Transverse colon (tissue), 4 donors: ENCODE results near the gene PAK1. TPM values are rescaled to one million over a fixed set of nuclear protein-coding genes. Genes with fewer than 3 reads are reported as not detected.

Experiments used
- DNase-seq: peaks from one replicate; pipeline ENCODE4 v3.0.0-alpha.2; 2019
- H3K27ac ChIP-seq, 4 donors: fragments of 200-600 bp; sonication (generic); 2 replicates each; pipeline ENCODE4 v1.5.1; 2016 to 2018; ENCODE audit warnings: inconsistent platforms in 4 of 4
- H3K27me3 ChIP-seq: fragments of 200-600 bp; sonication (generic); 2 replicates; pipeline ENCODE4 v1.5.1; 2017; ENCODE audit warnings: inconsistent platforms
- H3K36me3 ChIP-seq, 4 donors: fragments of 200-600 bp; sonication (generic); 2 replicates each; pipeline ENCODE4 v1.5.1; 2017 to 2019; ENCODE audit warnings: inconsistent platforms in 4 of 4
- H3K4me1 ChIP-seq, 4 donors: fragments of 200-600 bp; sonication (generic); 2 replicates each; pipeline ENCODE4 v1.5.1; 2017 to 2020; ENCODE audit warnings: inconsistent platforms in 4 of 4
- H3K4me3 ChIP-seq, 4 donors: fragments of 200-600 bp; sonication (generic); 1 replicate in 1 of 4; 2 replicates in 3 of 4; pipeline versions ENCODE4 v1.5.1 to v1.6.1; 2017 to 2019; ENCODE audit warnings: inconsistent platforms in 4 of 4
- H3K9me3 ChIP-seq, 2 donors: fragments of 200-600 bp; sonication (generic); 2 replicates each; pipeline ENCODE4 v1.5.1; 2017 to 2019; ENCODE audit warnings: inconsistent platforms in 2 of 2
- CTCF ChIP-seq, 5 experiments: fragments of 200-600 bp in 3 of 5; fragments of 450-650 bp in 2 of 5; sonication (generic) in 3 of 5; IDR thresholded peaks; 1 replicate in 2 of 5; 2 replicates in 3 of 5; pipeline ENCODE4 v1.5.1; 2016 to 2017; ENCODE audit warnings: antibody characterized with exemption in 5 of 5, inconsistent platforms in 3 of 5, mild to moderate bottlenecking in 2 of 5, moderate library complexity in 1 of 5
- EP300 ChIP-seq: sonication (generic); formaldehyde crosslinking; IDR thresholded peaks from one replicate; pipeline ENCODE4 v1.6.1; 2017; ENCODE audit warnings: antibody characterized with exemption, low read depth
- POLR2A ChIP-seq: fragments of 450-650 bp; IDR thresholded peaks from one replicate; pipeline ENCODE4 v1.6.1; 2016; ENCODE audit warnings: antibody characterized with exemption, mild to moderate bottlenecking, moderate library complexity
- POLR2AphosphoS5 ChIP-seq, 3 donors: sonication (generic); formaldehyde crosslinking; IDR thresholded peaks; one replicate each; pipeline ENCODE4 v1.6.1; 2016; ENCODE audit warnings: antibody characterized with exemption in 3 of 3
- WGBS, 2 donors: methylation state at CpG; one replicate each; pipeline ENCODE4 v1.1.5; 2018; ENCODE audit warnings: low coverage in 1 of 2; 5-methylcytosine and 5-hydroxymethylcytosine counted together
- in situ Hi-C, 4 donors: fragments of 200-750 bp; cut with MboI; loops; one replicate each; pipeline versions ENCODE4 v1.15.0 to v1.15.1; 2017; ENCODE audit warnings: low sequenced_read_pairs in 3 of 4, low pct_ligation_motif_present in 1 of 4, low pct_unique_long_range_greater_than_20kb in 1 of 4
- intact Hi-C: fragments of 100-400 bp; cut with DNase I; formaldehyde crosslinking; loops from one replicate; pipeline ENCODE4 v1.15.1; 2023; ENCODE audit warnings: low total_unique reads
- total RNA-seq, 4 donors: library from RNA; depleted of rRNA; stranded (reverse); fragments of >200 nt; gene quantifications; one replicate each; pipeline ENCODE4 v1.1.0, GENCODE V29; 2016

PAK1 gene
- total RNA-seq, 4 donors from 2014 or later: 104 to 222 (median 128) TPM

DNA sequence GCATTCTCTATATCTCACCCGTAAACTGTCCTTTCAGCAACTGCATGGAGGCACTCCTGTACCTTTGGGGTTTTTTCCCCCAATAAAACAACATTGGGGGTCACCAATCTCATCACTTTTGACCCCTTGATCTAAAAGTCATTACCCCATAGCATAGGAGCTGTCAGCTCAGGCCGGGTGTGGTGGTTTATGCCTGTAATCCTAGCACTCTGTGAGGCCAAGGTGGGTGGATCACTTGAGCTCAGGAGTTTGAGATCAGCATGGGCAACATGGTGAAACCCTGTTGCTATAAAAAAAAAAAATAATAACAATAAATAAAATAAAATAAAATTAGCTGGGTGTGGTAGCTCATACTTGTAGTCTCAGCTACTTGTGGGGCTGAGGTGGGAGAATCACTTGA lies 155.3 kb downstream of the PAK1 start:
- Histone ChIP-seq H3K27me3 (no peaks in the 10 kb centered on the region), H3K36me3 (peaks cover 0 to 24% (median 0%) of the 10 kb centered on the region in 4 donors), H3K9me3 (no peaks in the 10 kb centered on the region), H3K4me1 (no peaks in the 10 kb centered on the region), H3K4me3 (no peak overlapping the region), H3K27ac (no peak overlapping the region)
- intact Hi-C loops: no loop called here
- TF ChIP-seq POLR2AphosphoS5 (IDR thresholded peaks at IDR 0.05): no peak
- TF ChIP-seq EP300: no peak
- no peak for TF ChIP-seq CTCF (IDR thresholded peaks at IDR 0.05)
- TF ChIP-seq POLR2A: no peak
- no peak for DNase-seq
- WGBS, 2 donors: 64 to 70% methylated on average over 2 of the region's 2 CpGs
- in situ Hi-C loops: no loop called here

DNA sequence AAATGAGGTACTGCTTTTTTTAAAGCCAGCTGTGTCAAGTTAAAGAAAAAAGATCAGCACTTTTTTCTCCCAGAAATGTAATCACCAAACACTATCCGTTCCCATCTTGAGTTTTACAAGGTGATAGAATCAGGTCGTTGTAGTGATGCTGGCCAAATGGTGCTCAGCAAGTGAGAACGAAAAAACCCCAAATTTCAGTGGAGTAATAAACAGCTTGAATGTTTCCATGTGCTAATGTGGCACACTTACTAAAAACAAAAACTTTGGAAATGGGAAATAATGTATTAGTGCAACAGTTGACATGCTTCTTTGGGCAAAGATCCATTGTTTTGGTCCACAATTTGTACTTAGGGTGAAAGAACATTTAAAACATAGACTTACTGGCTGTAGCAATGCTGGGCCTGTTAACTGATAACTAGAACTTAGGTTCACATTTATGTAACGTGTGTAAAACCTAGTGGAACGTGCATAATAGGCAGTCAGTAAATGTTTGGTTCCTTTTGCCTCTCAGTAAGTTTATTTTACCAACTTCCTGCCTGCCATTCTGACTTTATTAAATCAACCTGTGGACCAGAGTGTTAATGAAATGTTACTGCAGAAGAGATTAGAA lies 157.1 kb downstream of the PAK1 start:
- no peaks in the 10 kb centered on the region for H3K9me3 ChIP-seq
- no peaks in the 10 kb centered on the region for H3K4me1 ChIP-seq
- WGBS, 2 donors: 33 to 44% methylated on average over 5 of the region's 5 CpGs
- no peak for TF ChIP-seq EP300
- no peak for TF ChIP-seq POLR2A
- no peak for TF ChIP-seq POLR2AphosphoS5 (IDR thresholded peaks at IDR 0.05)
- intact Hi-C loops (no loop called here), in situ Hi-C loops (no loop called here)
- H3K27ac ChIP-seq: no peak overlapping the region
- no peaks in the 10 kb centered on the region for H3K27me3 ChIP-seq
- no peak overlapping the region for H3K4me3 ChIP-seq
- DNase-seq: no peak
- peaks cover 0 to 11% (median 0%) of the 10 kb centered on the region in 4 donors for H3K36me3 ChIP-seq

DNA sequence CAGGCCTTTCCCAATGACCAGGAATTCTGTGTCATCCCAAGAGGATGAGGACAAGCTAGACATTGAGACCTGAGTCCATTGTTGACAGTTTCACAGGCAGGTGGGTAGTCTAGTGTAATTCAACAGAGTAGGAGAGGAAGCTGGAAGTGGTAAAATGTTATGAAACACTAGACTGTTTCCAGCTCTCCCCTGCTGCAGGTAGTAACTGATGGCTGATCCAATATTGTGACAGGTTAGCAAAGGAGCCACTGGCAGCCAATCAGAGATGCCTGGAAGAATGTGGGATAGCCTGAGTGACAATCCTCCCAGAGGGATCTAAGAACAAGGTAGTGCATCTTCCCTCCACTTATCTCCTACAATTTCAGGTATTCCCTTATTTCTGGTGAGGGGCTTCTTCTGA lies 161.8 kb downstream of the PAK1 start:
- no peaks in the 10 kb centered on the region for H3K27me3 ChIP-seq
- H3K4me3 ChIP-seq: no peak overlapping the region
- in situ Hi-C loops (no loop called here), intact Hi-C loops (no loop called here)
- H3K9me3 ChIP-seq: no peaks in the 10 kb centered on the region
- no peaks in the 10 kb centered on the region for H3K36me3 ChIP-seq
- no peak for TF ChIP-seq EP300
- TF ChIP-seq POLR2A: no peak
- TF ChIP-seq CTCF (IDR thresholded peaks at IDR 0.05): no peak
- no peak for TF ChIP-seq POLR2AphosphoS5 (IDR thresholded peaks at IDR 0.05)
- H3K4me1 ChIP-seq: no peaks in the 10 kb centered on the region
- no peak overlapping the region for H3K27ac ChIP-seq
- DNase-seq: no peak

DNA sequence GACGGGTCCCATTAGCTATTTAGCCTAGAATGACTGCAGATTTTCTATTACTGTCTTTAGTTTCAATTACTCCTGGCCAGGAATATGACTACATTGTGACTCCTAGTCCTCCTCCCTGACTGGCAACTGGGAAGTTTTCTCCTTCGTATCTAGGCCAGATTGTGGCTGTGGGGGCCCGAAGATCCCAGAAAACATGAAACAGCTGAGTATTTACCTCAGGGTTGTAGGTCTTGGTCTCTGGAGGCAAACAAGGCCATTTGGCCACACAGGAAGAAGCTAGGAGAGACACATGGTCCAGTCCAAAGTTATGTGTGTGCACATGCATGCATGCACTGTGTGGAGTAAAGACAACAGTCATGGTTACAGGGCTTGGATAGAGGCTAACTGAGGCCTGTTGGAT lies 162.2 kb downstream of the PAK1 start:
- Histone ChIP-seq H3K4me1 (no peaks in the 10 kb centered on the region), H3K36me3 (no peaks in the 10 kb centered on the region), H3K4me3 (no peak overlapping the region), H3K9me3 (no peaks in the 10 kb centered on the region), H3K27me3 (no peaks in the 10 kb centered on the region), H3K27ac (no peak overlapping the region)
- intact Hi-C loops (no loop called here), in situ Hi-C loops (no loop called here)
- DNase-seq: no peak
- WGBS, 2 donors: 60 to 89% methylated on average over 1 to 3 of the region's 3 CpGs
- TF ChIP-seq POLR2A (no peak), POLR2AphosphoS5 (IDR thresholded peaks at IDR 0.05) (no peak), CTCF (IDR thresholded peaks at IDR 0.05) (no peak), EP300 (no peak)

GRCh38 chr11:77310721-77311120 lies 163.2 kb downstream of the PAK1 start:
- in situ Hi-C loops: no loop called here
- intact Hi-C loops: no loop called here
- no peak for DNase-seq

More at GRCh38 chr11:77310721-77311120, 163.2 kb downstream of the PAK1 start:
- Histone ChIP-seq H3K27me3 (no peaks in the 10 kb centered on the region), H3K4me1 (no peaks in the 10 kb centered on the region), H3K36me3 (no peaks in the 10 kb centered on the region), H3K9me3 (no peaks in the 10 kb centered on the region), H3K27ac (no peak overlapping the region), H3K4me3 (no peak overlapping the region)
- WGBS, 2 donors: 85 to 100% methylated on average over 1 to 5 of the region's 5 CpGs
- TF ChIP-seq CTCF (IDR thresholded peaks at IDR 0.05) (no peak), EP300 (no peak), POLR2AphosphoS5 (IDR thresholded peaks at IDR 0.05) (no peak)
